Adrenal gland (tissue), 12 donors: Measurements from ENCODE around the gene PDGFD. TPM values are rescaled to one million over a fixed set of nuclear protein-coding genes. Genes with fewer than 3 reads are reported as not detected.

Experiments used
- DNase-seq, 7 donors: peaks; one replicate each; pipeline ENCODE4 v3.0.0-alpha.2; 2019 to 2020
- H3K27ac ChIP-seq, 5 donors: fragments of 200-600 bp; sonication (generic) in 4 of 5; 1 replicate in 3 of 5; 2 replicates in 2 of 5; pipeline versions ENCODE4 v1.5.1 to v1.8.0; 2016 to 2020; ENCODE audit warnings: mild to moderate bottlenecking in 1 of 5
- H3K27me3 ChIP-seq: fragments of 200-600 bp; 2 replicates; pipeline ENCODE4 v1.8.0; 2021
- H3K36me3 ChIP-seq, 2 donors: fragments of 200-600 bp; replicated peaks in 1 of 2; 1 replicate in 1 of 2; 2 replicates in 1 of 2; pipeline versions ENCODE4 v1.5.1 to v1.8.0; 2018 to 2022
- H3K4me1 ChIP-seq, 2 donors: fragments of 200-600 bp; replicated peaks in 1 of 2; 1 replicate in 1 of 2; 2 replicates in 1 of 2; pipeline versions ENCODE4 v1.5.1 to v1.8.0; 2018 to 2021
- H3K4me3 ChIP-seq, 4 donors: fragments of 200-600 bp; sonication (generic) in 3 of 4; one replicate each; pipeline ENCODE4 v1.5.1; 2016 to 2018
- H3K9me3 ChIP-seq, 3 donors: fragments of 200-600 bp; sonication (generic) in 1 of 3; replicated peaks in 1 of 3; 1 replicate in 2 of 3; 2 replicates in 1 of 3; pipeline versions ENCODE4 v1.5.1 to v1.8.0; 2016 to 2021
- CTCF ChIP-seq, 6 experiments: fragments of 450-650 bp in 4 of 6; fragments of 200-600 bp in 2 of 6; sonication (generic) in 1 of 6; IDR thresholded peaks; 1 replicate in 5 of 6; 2 replicates in 1 of 6; pipeline versions ENCODE4 v1.5.1 to v1.8.0; 2016 to 2021; ENCODE audit warnings: antibody characterized with exemption in 6 of 6, mild to moderate bottlenecking in 2 of 6, moderate library complexity in 1 of 6
- POLR2A ChIP-seq, 2 donors: fragments of 450-650 bp; IDR thresholded peaks; one replicate each; pipeline ENCODE4 v1.6.1; 2017; ENCODE audit warnings: antibody characterized with exemption in 2 of 2, mild to moderate bottlenecking in 2 of 2, moderate library complexity in 1 of 2
- WGBS, 4 donors: extraction: QIAGEN DNeasy Blood & Tissue Kit in 2 of 4; methylation state at CpG; one replicate each; pipeline versions ENCODE4 v1.1.5 to v1.1.7; 2013 to 2017; 5-methylcytosine and 5-hydroxymethylcytosine counted together
- intact Hi-C, 2 donors: fragments of 100-400 bp; cut with DNase I; formaldehyde crosslinking; loops; one replicate each; pipeline versions ENCODE4 v1.14.1 to v1.15.0; 2022 to 2023
- polyA plus RNA-seq, 3 donors: library from polyadenylated mRNA; stranded (reverse); fragments of 200-250 nt in 2 of 3; fragments of 350-450 nt in 1 of 3; fragmentation: Illumina TruSeq in 1 of 3; extraction: RNeasy Lipid Tissue Mini Kit (QIAGEN cat#74804) in 1 of 3; gene quantifications; one replicate each; pipeline ENCODE4 v1.2.3, GENCODE V29; 2013 to 2014
- total RNA-seq, 9 donors: library from RNA; depleted of rRNA in 4 of 9; stranded (reverse); fragments of >200 nt in 4 of 9; fragments of 120-200 nt in 1 of 9; fragmentation: NEBNext Ultra II Directional in 1 of 9; extraction: Animal tissue kit (Norgen Biotek cat#: 25700) in 1 of 9; gene quantifications; one replicate each; pipeline versions ENCODE4 v1.1.0 to v1.2.4, GENCODE V29; 2013 to 2023
- donor health status: healthy with polysubstance abuse.
- donor health status: Bipolar disorder and iron deficiency.
- donor health status: DM: yes; HTN: yes; CAD: no.
- donor health status: DM: no; HTN: no; CAD: no.
- donor health status: DM: no; HTN: no; CAD: no.
- donor health status: DM: yes; HTN: yes; CAD: no.

Gene PDGFD
- total and polyA plus RNA-seq, 12 donors: 42.7 to 297 (median 199) TPM

- intact Hi-C loops: no loop called here
- WGBS, 4 donors: 91 to 95% (median 93%) methylated on average over 5 of the region's 5 CpGs
- H3K27me3 ChIP-seq: no peaks in the 10 kb centered on the region
- DNase-seq: no peak
- H3K4me1 ChIP-seq: peaks cover 0 to 10% of the 10 kb centered on the region in 2 donors
- H3K36me3 ChIP-seq: no peaks in the 10 kb centered on the region
- no peaks in the 10 kb centered on the region for H3K9me3 ChIP-seq
- H3K4me3 ChIP-seq: no peak overlapping the region
- TF ChIP-seq POLR2A (IDR thresholded peaks at IDR 0.05) (no peak), CTCF (IDR thresholded peaks at IDR 0.05) (no peak)
- no peak overlapping the region for H3K27ac ChIP-seq
Observed at GRCh38 chr11:103958475-103959215, 205.3 kb downstream of the PDGFD start.

GRCh38 chr11:103953797-103954486 is 210.0 kb downstream of the PDGFD start:
- no peaks in the 10 kb centered on the region for H3K27me3 ChIP-seq
- no peak overlapping the region for H3K4me3 ChIP-seq
- DNase-seq: no peak
- H3K27ac ChIP-seq: no peak overlapping the region
- no peak for TF ChIP-seq CTCF (IDR thresholded peaks at IDR 0.05)
- no peak for TF ChIP-seq POLR2A (IDR thresholded peaks at IDR 0.05)
- H3K36me3 ChIP-seq: no peaks in the 10 kb centered on the region
- H3K9me3 ChIP-seq: no peaks in the 10 kb centered on the region
- intact Hi-C loops: no loop called here
- peaks cover 0 to 16% of the 10 kb centered on the region in 2 donors for H3K4me1 ChIP-seq
- WGBS, 4 donors: 78 to 83% (median 79%) methylated on average over 5 of the region's 5 CpGs

GRCh38 chr11:103949781-103950180 is 214.2 kb downstream of the PDGFD start:
- Histone ChIP-seq H3K27me3 (no peaks in the 10 kb centered on the region), H3K9me3 (no peaks in the 10 kb centered on the region), H3K4me1 (peaks cover 25 to 42% of the 10 kb centered on the region in 2 donors), H3K4me3 (no peak overlapping the region), H3K27ac (no peak overlapping the region), H3K36me3 (no peaks in the 10 kb centered on the region)
- 94 to 97% (median 96%) methylated on average over 5 of the region's 5 CpGs for WGBS, 4 donors
- DNase-seq: no peak
- TF ChIP-seq CTCF (IDR thresholded peaks at IDR 0.05): no peak
- TF ChIP-seq POLR2A (IDR thresholded peaks at IDR 0.05): no peak
- intact Hi-C loops: no loop called here

- Histone ChIP-seq H3K4me1 (peaks cover 25 to 30% of the 10 kb centered on the region in 2 donors), H3K27ac (peak overlapping the region in 3 of 5 donors; percentile 59 to 64 (median 61)), H3K4me3 (no peak overlapping the region), H3K36me3 (no peaks in the 10 kb centered on the region), H3K9me3 (peaks cover 0 to 4% (median 0%) of the 10 kb centered on the region in 3 donors), H3K27me3 (no peaks in the 10 kb centered on the region)
- TF ChIP-seq POLR2A (IDR thresholded peaks at IDR 0.05): no peak
- TF ChIP-seq CTCF (IDR thresholded peaks at IDR 0.05): no peak
- no peak for DNase-seq
- intact Hi-C loops: no loop called here
- WGBS, 4 donors: 17 to 35% (median 23%) methylated on average over 2 of the region's 2 CpGs
Observed at GRCh38 chr11:103948187-103948763, 215.7 kb downstream of the PDGFD start.
